ENCODE measurements around the gene PIK3CB.
A peak's percentile ranks its signal among the peaks of the same experiment; 100 is the strongest.
"Not testable (repeated sequence)": the region's sequence is repeated elsewhere in the genome, so short reads cannot be mapped to it uniquely, and the experiment has no call there.

The PIK3CB gene

GRCh38 chr3:138846262-138846791 lies 11.6 kb upstream of the PIK3CB start:
- no peak for DNase-seq

GRCh38 chr3:138845771-138846173 lies 11.0 kb upstream of the PIK3CB start:
- DNase-seq: no peak

- no peak for DNase-seq
Measured at GRCh38 chr3:138845181-138845601, 10.5 kb upstream of the PIK3CB start.

- no peak for DNase-seq
Measured at GRCh38 chr3:138842483-138843188, 7.9 kb upstream of the PIK3CB start.

- not testable (repeated sequence) for DNase-seq
Measured at GRCh38 chr3:138838385-138838784, 3.7 kb upstream of the PIK3CB start.

GRCh38 chr3:138835846-138836245 lies 1.1 kb upstream of the PIK3CB start:
- DNase-seq: not testable (repeated sequence)

- no peak for DNase-seq
Measured at GRCh38 chr3:138835397-138835757, 649 bp upstream of the PIK3CB start.

- DNase-seq: peak in 1 of 2 experiments; percentile 63
Measured at GRCh38 chr3:138833899-138834595, 681 bp downstream of the PIK3CB start.

- not testable (repeated sequence) for DNase-seq
Measured at GRCh38 chr3:138832473-138833057, 2.2 kb downstream of the PIK3CB start.

GRCh38 chr3:138829886-138830510 lies 4.7 kb downstream of the PIK3CB start:
- no peak for DNase-seq

GRCh38 chr3:138829097-138829496 lies 5.6 kb downstream of the PIK3CB start:
- DNase-seq: no peak

- no peak for DNase-seq
Measured at GRCh38 chr3:138827222-138827621, 7.5 kb downstream of the PIK3CB start.

- DNase-seq: no peak
Measured at GRCh38 chr3:138825336-138825735, 9.4 kb downstream of the PIK3CB start.

- no peak for DNase-seq
Measured at GRCh38 chr3:138824114-138824506, 10.6 kb downstream of the PIK3CB start.

GRCh38 chr3:138820379-138820778 lies 14.3 kb downstream of the PIK3CB start:
- DNase-seq: not testable (repeated sequence)

- DNase-seq: no peak
Measured at GRCh38 chr3:138818185-138818860, 16.4 kb downstream of the PIK3CB start.

- DNase-seq: no peak
Measured at GRCh38 chr3:138817695-138818094, 17.0 kb downstream of the PIK3CB start.

- DNase-seq: no peak
Measured at GRCh38 chr3:138812806-138813205, 21.9 kb downstream of the PIK3CB start.

- no peak for DNase-seq
Measured at GRCh38 chr3:138809500-138810256, 25.1 kb downstream of the PIK3CB start.

- no peak for DNase-seq
Measured at GRCh38 chr3:138806376-138807080, 28.2 kb downstream of the PIK3CB start.

- no peak for DNase-seq
Measured at GRCh38 chr3:138803006-138803653, 31.6 kb downstream of the PIK3CB start.

Measured in activated T-cell treated with anti-CD3 and anti-CD28 coated beads, Interleukin-2, amount 50 U/mL, for 48 hours (primary cell).